ENCODE data around the gene CELA2A.
"Not testable (repeated sequence)": the region's sequence is repeated elsewhere in the genome, so short reads cannot be mapped to it uniquely, and the experiment has no call there.

The CELA2A gene

GRCh38 chr1:15448877-15449462 is 7.6 kb upstream of the CELA2A start:
- peaks cover 3% of the 10 kb centered on the region for H3K27me3 Mint-ChIP-seq
- H3K4me1 Mint-ChIP-seq (ENCODE audit: low read depth) = no peaks in the 10 kb centered on the region
- H3K4me3 Mint-ChIP-seq = no peak overlapping the region
- no peaks in the 10 kb centered on the region for H3K9me3 Mint-ChIP-seq (ENCODE audit: low read depth)
- H3K36me3 Mint-ChIP-seq = no peaks in the 10 kb centered on the region
- no peak overlapping the region for H3K27ac Mint-ChIP-seq

DNA sequence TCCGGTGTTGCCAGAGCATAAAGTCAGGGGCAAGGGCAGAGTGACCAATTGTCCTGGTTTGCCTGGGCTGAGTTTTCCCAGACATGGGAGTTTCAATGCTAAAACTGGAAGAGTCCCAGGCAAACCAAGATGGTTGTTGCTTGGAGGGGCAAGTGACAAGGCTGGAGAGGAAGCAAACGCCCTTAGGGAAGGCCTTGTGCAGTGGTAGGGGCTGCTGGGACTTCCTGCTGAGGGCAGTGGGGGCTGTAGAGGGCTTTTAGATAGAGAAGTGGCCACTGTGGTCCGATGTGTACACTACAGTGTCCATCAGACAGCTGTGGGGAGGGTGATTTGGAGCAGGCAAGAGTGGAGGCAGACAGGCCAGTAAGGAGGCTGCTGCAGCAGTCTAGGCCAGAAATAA is 7.0 kb upstream of the CELA2A start:
- no peak overlapping the region for H3K4me3 Mint-ChIP-seq
- H3K27ac Mint-ChIP-seq = no peak overlapping the region
- no peaks in the 10 kb centered on the region for H3K36me3 Mint-ChIP-seq

GRCh38 chr1:15451014-15451722 is 5.4 kb upstream of the CELA2A start:
- Mint-ChIP-seq H3K4me1 (ENCODE audit: low read depth) (no peaks in the 10 kb centered on the region), H3K27ac (no peak overlapping the region), H3K27me3 (no peaks in the 10 kb centered on the region), H3K36me3 (no peaks in the 10 kb centered on the region), H3K4me3 (no peak overlapping the region), H3K9me3 (ENCODE audit: low read depth) (no peaks in the 10 kb centered on the region)

More for the DNA sequence above, 7.0 kb upstream of the CELA2A start:
- no peaks in the 10 kb centered on the region for H3K4me1 Mint-ChIP-seq (ENCODE audit: low read depth)
- H3K9me3 Mint-ChIP-seq (ENCODE audit: low read depth) = no peaks in the 10 kb centered on the region
- H3K27me3 Mint-ChIP-seq = peaks cover 3% of the 10 kb centered on the region

- Mint-ChIP-seq H3K9me3 (ENCODE audit: low read depth) (no peaks in the 10 kb centered on the region), H3K27ac (no peak overlapping the region), H3K27me3 (no peaks in the 10 kb centered on the region)
Measured at GRCh38 chr1:15452216-15452615, 4.3 kb upstream of the CELA2A start.

GRCh38 chr1:15452866-15453571 is 3.5 kb upstream of the CELA2A start:
- Mint-ChIP-seq H3K4me1 (ENCODE audit: low read depth) (no peaks in the 10 kb centered on the region), H3K27ac (no peak overlapping the region), H3K36me3 (no peaks in the 10 kb centered on the region), H3K9me3 (ENCODE audit: low read depth) (no peaks in the 10 kb centered on the region), H3K4me3 (no peak overlapping the region), H3K27me3 (no peaks in the 10 kb centered on the region)

More at GRCh38 chr1:15452216-15452615, 4.3 kb upstream of the CELA2A start:
- H3K4me3 Mint-ChIP-seq = no peak overlapping the region
- no peaks in the 10 kb centered on the region for H3K4me1 Mint-ChIP-seq (ENCODE audit: low read depth)
- no peaks in the 10 kb centered on the region for H3K36me3 Mint-ChIP-seq

- no peaks in the 10 kb centered on the region for H3K9me3 Mint-ChIP-seq (ENCODE audit: low read depth)
- H3K27ac Mint-ChIP-seq = no peak overlapping the region
- no peaks in the 10 kb centered on the region for H3K27me3 Mint-ChIP-seq
- no peak overlapping the region for H3K4me3 Mint-ChIP-seq
- H3K4me1 Mint-ChIP-seq (ENCODE audit: low read depth) = no peaks in the 10 kb centered on the region
- no peaks in the 10 kb centered on the region for H3K36me3 Mint-ChIP-seq
Measured at GRCh38 chr1:15453734-15454133, 2.8 kb upstream of the CELA2A start.

DNA sequence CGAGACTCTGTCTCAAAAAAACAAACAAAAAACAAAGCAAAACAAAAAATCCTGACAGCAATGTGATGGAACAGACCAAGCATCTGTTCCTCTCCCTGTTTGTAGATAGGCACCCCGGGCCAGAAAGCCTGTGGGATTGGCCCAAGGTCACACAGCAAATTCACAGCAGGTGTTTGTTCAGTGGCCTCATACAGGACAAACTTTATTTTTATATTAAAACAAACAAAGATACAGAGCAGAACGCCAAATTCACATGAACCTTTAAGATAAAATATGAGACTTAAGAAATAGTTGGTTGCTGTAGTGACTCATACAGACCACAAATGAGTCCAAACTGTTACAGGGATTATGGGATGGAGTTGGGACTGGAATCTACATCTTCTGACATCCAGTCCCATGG is 2.3 kb upstream of the CELA2A start:
- H3K9me3 Mint-ChIP-seq (ENCODE audit: low read depth) = no peaks in the 10 kb centered on the region
- no peak overlapping the region for H3K4me3 Mint-ChIP-seq
- no peaks in the 10 kb centered on the region for H3K27me3 Mint-ChIP-seq
- no peaks in the 10 kb centered on the region for H3K4me1 Mint-ChIP-seq (ENCODE audit: low read depth)
- H3K36me3 Mint-ChIP-seq = no peaks in the 10 kb centered on the region
- no peak overlapping the region for H3K27ac Mint-ChIP-seq

- no peak overlapping the region for H3K27ac Mint-ChIP-seq
- H3K27me3 Mint-ChIP-seq = no peaks in the 10 kb centered on the region
- H3K4me3 Mint-ChIP-seq = no peak overlapping the region
- no peaks in the 10 kb centered on the region for H3K9me3 Mint-ChIP-seq (ENCODE audit: low read depth)
- H3K4me1 Mint-ChIP-seq (ENCODE audit: low read depth) = no peaks in the 10 kb centered on the region
- H3K36me3 Mint-ChIP-seq = no peaks in the 10 kb centered on the region
Measured at GRCh38 chr1:15455522-15455921, 1.0 kb upstream of the CELA2A start.

DNA sequence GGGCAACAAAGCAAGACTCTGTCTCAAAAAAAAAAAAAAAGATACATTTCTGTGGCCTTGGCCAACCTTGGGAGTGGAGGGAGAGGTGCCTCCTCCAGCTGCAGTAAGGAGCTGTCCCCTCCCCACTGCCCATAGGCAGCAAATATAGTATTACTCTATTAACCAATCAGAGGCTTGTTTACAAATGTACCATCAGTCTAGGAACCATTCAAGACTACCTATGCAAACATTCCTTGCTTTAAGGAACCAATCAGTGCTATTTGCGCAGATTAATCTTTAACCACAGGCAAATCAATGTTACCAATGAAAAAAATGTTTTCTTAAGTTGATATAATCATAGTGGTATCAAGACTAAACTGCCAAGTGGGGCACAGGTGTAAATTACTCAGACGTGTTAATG is 1.1 kb downstream of the CELA2A start:
- no peak overlapping the region for H3K27ac Mint-ChIP-seq
- H3K27me3 Mint-ChIP-seq = no peaks in the 10 kb centered on the region
- H3K4me1 Mint-ChIP-seq (ENCODE audit: low read depth) = no peaks in the 10 kb centered on the region
- no peaks in the 10 kb centered on the region for H3K36me3 Mint-ChIP-seq
- H3K4me3 Mint-ChIP-seq = no peak overlapping the region
- no peaks in the 10 kb centered on the region for H3K9me3 Mint-ChIP-seq (ENCODE audit: low read depth)

DNA sequence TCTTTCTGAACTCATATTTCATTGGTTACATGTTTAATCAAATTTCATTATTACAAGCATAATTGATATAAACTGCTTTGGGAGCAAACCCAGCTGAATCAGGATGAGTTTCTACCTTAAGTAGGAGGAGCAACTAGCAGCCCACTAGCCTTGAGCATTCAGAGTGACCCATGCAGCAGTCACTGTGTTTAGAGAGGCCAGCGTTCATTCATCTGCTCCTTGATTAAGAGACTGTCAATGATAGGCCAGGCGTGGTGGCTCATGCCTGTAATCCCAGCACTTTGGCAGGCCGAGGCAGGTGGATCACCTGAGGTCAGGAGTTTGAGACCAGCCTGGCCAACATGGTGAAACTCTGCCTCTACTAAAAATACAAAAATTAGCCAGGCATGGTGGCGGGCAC is 1.9 kb downstream of the CELA2A start:
- not testable (repeated sequence) for H3K27ac Mint-ChIP-seq; H3K4me1 Mint-ChIP-seq (ENCODE audit: low read depth); H3K27me3 Mint-ChIP-seq; H3K9me3 Mint-ChIP-seq (ENCODE audit: low read depth); H3K4me3 Mint-ChIP-seq; H3K36me3 Mint-ChIP-seq

GRCh38 chr1:15459771-15460707 is 3.5 kb downstream of the CELA2A start:
- H3K4me3 Mint-ChIP-seq = no peak overlapping the region
- peaks cover 2% of the 10 kb centered on the region for H3K27me3 Mint-ChIP-seq
- no peaks in the 10 kb centered on the region for H3K36me3 Mint-ChIP-seq
- no peaks in the 10 kb centered on the region for H3K4me1 Mint-ChIP-seq (ENCODE audit: low read depth)
- H3K9me3 Mint-ChIP-seq (ENCODE audit: low read depth) = no peaks in the 10 kb centered on the region
- no peak overlapping the region for H3K27ac Mint-ChIP-seq

DNA sequence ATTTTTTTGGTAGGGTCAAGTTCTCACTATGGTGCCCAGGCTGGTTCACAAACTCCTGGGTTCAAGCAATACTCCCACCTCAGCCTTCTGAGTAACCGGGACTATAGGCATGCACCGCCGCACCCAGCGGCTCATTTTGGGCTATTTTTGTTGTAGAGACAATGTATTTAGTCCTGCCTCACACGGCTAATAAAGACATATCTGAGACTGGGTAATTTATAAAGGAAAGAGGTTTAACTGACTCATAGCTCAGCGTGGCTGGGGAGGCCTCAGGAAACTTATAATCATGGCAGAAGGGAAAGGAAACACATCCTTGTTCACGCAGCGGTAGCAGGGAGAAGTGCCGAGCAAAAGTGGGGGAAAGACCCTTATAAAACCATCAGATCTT is 4.2 kb downstream of the CELA2A start:
- H3K36me3 Mint-ChIP-seq = no peaks in the 10 kb centered on the region
- H3K9me3 Mint-ChIP-seq (ENCODE audit: low read depth) = no peaks in the 10 kb centered on the region
- H3K27ac Mint-ChIP-seq = no peak overlapping the region
- H3K4me1 Mint-ChIP-seq (ENCODE audit: low read depth) = no peaks in the 10 kb centered on the region
- H3K4me3 Mint-ChIP-seq = no peak overlapping the region
- H3K27me3 Mint-ChIP-seq = peaks cover 2% of the 10 kb centered on the region

- H3K36me3 Mint-ChIP-seq; H3K4me3 Mint-ChIP-seq; H3K27ac Mint-ChIP-seq; H3K27me3 Mint-ChIP-seq; H3K4me1 Mint-ChIP-seq (ENCODE audit: low read depth); H3K9me3 Mint-ChIP-seq (ENCODE audit: low read depth): not testable (repeated sequence)
Measured at GRCh38 chr1:15463064-15463800, 6.7 kb downstream of the CELA2A start.

- H3K4me1 Mint-ChIP-seq (ENCODE audit: low read depth); H3K27ac Mint-ChIP-seq; H3K9me3 Mint-ChIP-seq (ENCODE audit: low read depth); H3K27me3 Mint-ChIP-seq; H3K4me3 Mint-ChIP-seq; H3K36me3 Mint-ChIP-seq: not testable (repeated sequence)
Measured at GRCh38 chr1:15463926-15464322, 7.4 kb downstream of the CELA2A start.

Data from activated naive CD8-positive, alpha-beta T cell (primary cell).